Tibial artery (tissue), 4 donors: ENCODE data around the gene SCYGR1.

Experiments used
- DNase-seq, 2 donors: peaks; one replicate each; pipeline ENCODE4 v3.0.0-alpha.2; 2019
- H3K27ac ChIP-seq, 2 donors: fragments of 200-600 bp; sonication (generic) in 1 of 2; 1 replicate in 1 of 2; 2 replicates in 1 of 2; pipeline ENCODE4 v1.5.1; 2018 to 2019; ENCODE audit warnings: mild to moderate bottlenecking in 1 of 2
- H3K27me3 ChIP-seq, 2 donors: fragments of 200-600 bp; sonication (generic) in 1 of 2; one replicate each; pipeline versions ENCODE4 v1.5.1 to v1.6.0; 2016 to 2019
- H3K36me3 ChIP-seq, 3 donors: fragments of 200-600 bp; sonication (generic) in 2 of 3; one replicate each; pipeline ENCODE4 v1.5.1; 2016 to 2019; ENCODE audit warnings: mild to moderate bottlenecking in 2 of 3
- H3K4me1 ChIP-seq, 4 donors: fragments of 200-600 bp; sonication (generic) in 2 of 4; 1 replicate in 3 of 4; 2 replicates in 1 of 4; pipeline ENCODE4 v1.5.1; 2016 to 2019
- H3K4me3 ChIP-seq, 2 donors: fragments of 200-600 bp; sonication (generic) in 1 of 2; 1 replicate in 1 of 2; 2 replicates in 1 of 2; pipeline ENCODE4 v1.5.1; 2018 to 2019; ENCODE audit warnings: mild to moderate bottlenecking in 2 of 2
- H3K9me3 ChIP-seq, 3 donors: fragments of 200-600 bp; sonication (generic) in 1 of 3; one replicate each; pipeline ENCODE4 v1.5.1; 2016 to 2019
- intact Hi-C: fragments of 100-400 bp; cut with DNase I; formaldehyde crosslinking; loops from one replicate; pipeline ENCODE4 v1.15.0; 2023; ENCODE audit warnings: low total_unique reads
- TF ChIP-seq, protein P1 (sequence below), 2 experiments: fragments of 200-600 bp in 1 of 2; fragments of 450-650 bp in 1 of 2; IDR thresholded peaks; one replicate each; pipeline ENCODE4 v1.5.1; 2017 to 2019; ENCODE audit warnings: antibody characterized with exemption in 2 of 2, mild to moderate bottlenecking in 1 of 2, moderate library complexity in 1 of 2

The SCYGR1 gene

DNA sequence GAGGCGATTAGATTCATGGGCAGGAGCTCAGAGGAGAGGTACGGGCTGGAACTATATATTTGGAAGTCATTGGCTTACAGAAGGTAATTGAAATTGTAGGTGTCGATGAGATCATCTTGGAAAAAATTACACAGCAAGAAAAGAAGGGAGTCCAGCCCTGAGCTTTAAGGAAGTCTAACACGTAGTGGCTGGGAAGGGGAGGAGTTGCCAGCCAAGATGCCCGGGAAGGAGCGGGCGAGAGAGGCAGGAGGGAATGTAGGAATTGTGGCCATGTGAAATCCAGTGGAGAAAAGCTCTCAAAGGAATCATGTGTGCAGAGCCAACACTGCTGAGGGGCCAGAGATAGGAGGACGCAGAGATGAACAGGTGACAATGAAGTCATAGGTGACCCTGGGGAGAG, 25.6 kb upstream of the SCYGR1 start:
- Histone ChIP-seq H3K27ac (no peak overlapping the region), H3K4me1 (peaks cover 0 to 7% (median 2%) of the 10 kb centered on the region in 4 donors), H3K27me3 (no peaks in the 10 kb centered on the region), H3K36me3 (no peaks in the 10 kb centered on the region), H3K9me3 (no peaks in the 10 kb centered on the region), H3K4me3 (no peak overlapping the region)
- intact Hi-C loops: no loop called here
- TF ChIP-seq, protein P1, sequence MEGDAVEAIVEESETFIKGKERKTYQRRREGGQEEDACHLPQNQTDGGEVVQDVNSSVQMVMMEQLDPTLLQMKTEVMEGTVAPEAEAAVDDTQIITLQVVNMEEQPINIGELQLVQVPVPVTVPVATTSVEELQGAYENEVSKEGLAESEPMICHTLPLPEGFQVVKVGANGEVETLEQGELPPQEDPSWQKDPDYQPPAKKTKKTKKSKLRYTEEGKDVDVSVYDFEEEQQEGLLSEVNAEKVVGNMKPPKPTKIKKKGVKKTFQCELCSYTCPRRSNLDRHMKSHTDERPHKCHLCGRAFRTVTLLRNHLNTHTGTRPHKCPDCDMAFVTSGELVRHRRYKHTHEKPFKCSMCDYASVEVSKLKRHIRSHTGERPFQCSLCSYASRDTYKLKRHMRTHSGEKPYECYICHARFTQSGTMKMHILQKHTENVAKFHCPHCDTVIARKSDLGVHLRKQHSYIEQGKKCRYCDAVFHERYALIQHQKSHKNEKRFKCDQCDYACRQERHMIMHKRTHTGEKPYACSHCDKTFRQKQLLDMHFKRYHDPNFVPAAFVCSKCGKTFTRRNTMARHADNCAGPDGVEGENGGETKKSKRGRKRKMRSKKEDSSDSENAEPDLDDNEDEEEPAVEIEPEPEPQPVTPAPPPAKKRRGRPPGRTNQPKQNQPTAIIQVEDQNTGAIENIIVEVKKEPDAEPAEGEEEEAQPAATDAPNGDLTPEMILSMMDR (IDR thresholded peaks at IDR 0.05): no peak
- no peak for DNase-seq

GRCh38 chr2:227412877-227413276, 25.1 kb upstream of the SCYGR1 start:
- no peak for DNase-seq
- no peak overlapping the region for H3K4me3 ChIP-seq
- H3K27ac ChIP-seq: no peak overlapping the region
- TF ChIP-seq, protein P1 (IDR thresholded peaks at IDR 0.05): no peak
- H3K9me3 ChIP-seq: no peaks in the 10 kb centered on the region
- intact Hi-C loops: no loop called here
- H3K4me1 ChIP-seq: peaks cover 0 to 7% (median 2%) of the 10 kb centered on the region in 4 donors
- no peaks in the 10 kb centered on the region for H3K36me3 ChIP-seq
- H3K27me3 ChIP-seq: no peaks in the 10 kb centered on the region

DNA sequence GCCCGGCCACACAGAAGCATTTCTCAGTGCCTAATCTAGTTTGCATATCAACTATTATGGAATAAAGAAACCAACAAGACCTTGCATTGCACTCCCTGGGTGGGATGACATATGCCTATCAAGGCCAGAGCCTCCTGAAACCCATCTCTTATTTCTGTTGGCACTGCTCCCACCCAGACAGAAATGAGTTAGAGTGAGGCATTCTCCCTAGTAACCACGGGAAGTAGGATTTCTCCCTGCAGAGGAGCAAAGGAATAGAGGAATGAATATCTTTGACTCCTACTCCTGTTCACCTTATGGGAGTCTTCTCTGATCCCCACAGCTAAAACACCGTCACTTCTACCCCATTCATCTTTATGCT, 24.2 kb upstream of the SCYGR1 start:
- Histone ChIP-seq H3K9me3 (no peaks in the 10 kb centered on the region), H3K4me3 (no peak overlapping the region), H3K27ac (no peak overlapping the region), H3K27me3 (no peaks in the 10 kb centered on the region), H3K36me3 (no peaks in the 10 kb centered on the region), H3K4me1 (peaks cover 0 to 10% (median 5%) of the 10 kb centered on the region in 4 donors)
- intact Hi-C loops: no loop called here
- TF ChIP-seq, protein P1 (IDR thresholded peaks at IDR 0.05): no peak
- no peak for DNase-seq

DNA sequence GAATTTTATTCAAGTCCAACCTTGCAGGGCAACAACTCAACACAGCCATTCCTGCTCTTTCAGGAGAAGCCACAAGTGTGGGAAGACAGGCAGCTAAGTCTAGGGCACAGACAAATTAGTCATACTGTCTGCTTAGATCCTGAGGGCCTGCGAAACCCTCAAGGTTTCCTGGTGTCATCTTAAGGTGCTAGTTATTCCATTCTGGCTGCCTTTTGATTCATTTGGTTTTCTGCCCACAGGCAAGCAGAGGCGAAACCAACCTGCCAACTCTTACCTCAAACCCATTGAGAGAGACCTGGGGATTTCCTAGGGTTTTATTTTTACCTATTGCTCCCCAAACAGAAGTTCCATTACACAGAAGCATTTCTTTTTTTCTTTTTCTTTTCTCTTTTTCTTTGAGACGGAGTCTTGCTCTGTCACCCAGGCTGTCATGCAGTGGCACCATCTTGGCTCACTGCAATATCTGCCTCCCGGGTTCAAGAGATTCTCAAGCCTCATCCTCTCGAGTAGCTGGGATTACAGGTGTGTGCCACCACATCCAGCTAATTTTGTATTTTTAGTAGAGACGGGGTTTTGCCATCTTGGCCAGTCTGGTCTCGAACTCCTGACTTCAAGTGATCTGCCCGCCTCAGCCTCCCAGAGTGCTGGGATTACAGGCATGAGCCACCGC, 23.7 kb upstream of the SCYGR1 start:
- Histone ChIP-seq H3K36me3 (no peaks in the 10 kb centered on the region), H3K9me3 (no peaks in the 10 kb centered on the region), H3K4me3 (no peak overlapping the region), H3K4me1 (peaks cover 0 to 15% (median 10%) of the 10 kb centered on the region in 4 donors), H3K27ac (no peak overlapping the region), H3K27me3 (no peaks in the 10 kb centered on the region)
- TF ChIP-seq, protein P1 (IDR thresholded peaks at IDR 0.05): no peak
- no peak for DNase-seq
- intact Hi-C loops: no loop called here

DNA sequence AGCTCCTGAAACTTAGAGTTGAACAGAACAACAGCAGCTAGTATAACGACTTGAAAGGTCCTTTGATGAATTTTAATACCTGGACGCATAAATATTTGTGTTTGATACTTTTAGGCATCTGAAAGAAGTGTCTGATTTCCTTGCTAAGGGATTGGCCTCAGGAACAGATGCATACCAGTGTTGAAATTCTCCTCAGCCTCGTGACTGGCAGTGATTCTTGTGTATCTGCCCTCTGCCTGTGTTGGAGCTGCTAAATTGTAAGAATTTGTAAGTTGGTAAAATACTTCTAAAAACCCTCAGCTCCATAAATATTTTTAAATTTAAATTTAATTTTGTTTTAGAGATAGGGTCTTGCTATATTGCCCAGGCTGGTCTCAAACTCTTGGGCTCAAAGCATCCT, 22.4 kb upstream of the SCYGR1 start:
- H3K27me3 ChIP-seq: no peaks in the 10 kb centered on the region
- no peak overlapping the region for H3K27ac ChIP-seq
- H3K9me3 ChIP-seq: no peaks in the 10 kb centered on the region
- H3K36me3 ChIP-seq: no peaks in the 10 kb centered on the region
- H3K4me3 ChIP-seq: no peak overlapping the region
- H3K4me1 ChIP-seq: peaks cover 0 to 20% (median 14%) of the 10 kb centered on the region in 4 donors
- DNase-seq: no peak
- TF ChIP-seq, protein P1 (IDR thresholded peaks at IDR 0.05): no peak
- intact Hi-C loops: no loop called here
